ENCODE results near the gene SEPTIN14. TPM values are rescaled to one million over a fixed set of nuclear protein-coding genes. Genes with fewer than 3 reads are reported as not detected.

The SEPTIN14 gene
- total and polyA plus RNA-seq, 2 of the 4 experiments (the other 2 are of a cell fraction), result not detected

GRCh38 chr7:55895021-55895420 is 32.5 kb upstream of the SEPTIN14 start:
- H3K23ac ChIP-seq (ENCODE audit: low read depth, low read length), result no peak overlapping the region
- no peak overlapping the region for H3K4ac ChIP-seq (ENCODE audit: low read depth, low read length)
- no peak overlapping the region for H3K18ac ChIP-seq (ENCODE audit: low read depth, low read length)
- H4K91ac ChIP-seq (ENCODE audit: insufficient read depth, low read depth, low read length), result no peak overlapping the region
- no peaks in the 10 kb centered on the region for H3K79me1 ChIP-seq (ENCODE audit: low read depth in 1 of 2, low read length in 2 of 2)
- ATAC-seq (ENCODE audit: low read depth), result no peak
- no peak overlapping the region for H4K5ac ChIP-seq (ENCODE audit: low read depth, low read length)
- ChIA-PET POLR2A (ENCODE audit: unreplicated experiment) (no interaction called here), CTCF (no interaction called here)
- no peak overlapping the region for H2BK15ac ChIP-seq (ENCODE audit: low read depth, low read length)
- H2BK5ac ChIP-seq (ENCODE audit: low read depth, low read length, poor library complexity, severe bottlenecking), result no peak overlapping the region
- dilution Hi-C loops (cut with HindIII; ENCODE audit: low sequenced_read_pairs, unreplicated experiment) (no loop called here), intact Hi-C loops (cut with micrococcal nuclease) (no loop called here), in situ Hi-C loops (cut with MboI; ENCODE audit: low sequenced_read_pairs) (no loop called here)
- BruUV-seq (replicated peaks), result no TSS peak
- H3K36me3 ChIP-seq (ENCODE audit: control insufficient read depth, insufficient read depth, low read length), result no peaks in the 10 kb centered on the region
- H2AK9ac ChIP-seq (replicated peaks; ENCODE audit: low read depth, low read length, poor library complexity), result no peak overlapping the region
- no peak overlapping the region for H3K56ac ChIP-seq (ENCODE audit: extremely low read depth, insufficient read depth, low read length)
- H3K9ac ChIP-seq (ENCODE audit: low read depth, low read length), result no peak overlapping the region
- H2AK5ac ChIP-seq (ENCODE audit: low read depth, low read length), result no peak overlapping the region
- no peak overlapping the region for H3K4me3 ChIP-seq (ENCODE audit: insufficient read depth, low read depth, low read length)
- no peaks in the 10 kb centered on the region for H3K4me1 ChIP-seq (ENCODE audit: control insufficient read depth, insufficient read depth, low read length)
- no peaks in the 10 kb centered on the region for H3K9me3 ChIP-seq (ENCODE audit: control insufficient read depth, insufficient read depth, low read length)
- no peak overlapping the region for H2BK20ac ChIP-seq (ENCODE audit: low read depth, low read length)
- no CpG with 5 or more reads among the region's 4 CpGs for WGBS, 2 experiments (ENCODE audit: extremely low coverage in 2 of 2, insufficient read length in 1 of 2)
- TF ChIP-seq NFE2L2 (IDR thresholded peaks at IDR 0.05; ENCODE audit: low read depth, low read length), result no peak
- no peak for TF ChIP-seq RAD21 (IDR thresholded peaks at IDR 0.05; ENCODE audit: low read length)
- TF ChIP-seq CEBPB (IDR thresholded peaks at IDR 0.05; ENCODE audit: low read depth, low read length), result no peak
- TF ChIP-seq MAFK (IDR thresholded peaks at IDR 0.05; ENCODE audit: low read depth, low read length), result no peak
- TF ChIP-seq FOS (IDR thresholded peaks at IDR 0.05; ENCODE audit: low read depth, low read length), result no peak
- TF ChIP-seq SMC3 (IDR thresholded peaks at IDR 0.05; ENCODE audit: low read depth, low read length), result no peak
- no peak for TF ChIP-seq BHLHE40 (IDR thresholded peaks at IDR 0.05; ENCODE audit: low read depth, low read length)
- no peak for TF ChIP-seq USF2 (IDR thresholded peaks at IDR 0.05; ENCODE audit: low read depth, low read length)
- TF ChIP-seq CTCF (conservative IDR thresholded peaks at IDR 0.05; ENCODE audit: low read depth, low read length), result no peak
- TF ChIP-seq ELK1 (IDR thresholded peaks at IDR 0.05; ENCODE audit: borderline replicate concordance, low read depth, low read length), result no peak
- TF ChIP-seq POLR2A (IDR thresholded peaks at IDR 0.05; ENCODE audit: low read depth, low read length), result no peak
- TF ChIP-seq MAZ (IDR thresholded peaks at IDR 0.05; ENCODE audit: borderline replicate concordance, low read depth, low read length), result no peak
- no peak for TF ChIP-seq MXI1 (IDR thresholded peaks at IDR 0.05; ENCODE audit: borderline replicate concordance, low read depth, low read length)
- no peak for TF ChIP-seq RFX5 (IDR thresholded peaks at IDR 0.05; ENCODE audit: low read depth, low read length)
- TF ChIP-seq CHD1 (IDR thresholded peaks at IDR 0.05; ENCODE audit: low read depth, low read length), result no peak
- no peak for TF ChIP-seq RCOR1 (IDR thresholded peaks at IDR 0.05; ENCODE audit: insufficient replicate concordance, low read length)
- H4K8ac ChIP-seq (ENCODE audit: low read depth in 2 of 2, low read length in 2 of 2), result no peak overlapping the region
- H3K4me2 ChIP-seq (ENCODE audit: low read depth, low read length), result no peak overlapping the region
- H3K27me3 ChIP-seq (ENCODE audit: control insufficient read depth, insufficient read depth, low read length), result no peaks in the 10 kb centered on the region
- H3K14ac ChIP-seq (replicated peaks; ENCODE audit: low read depth, low read length), result no peak overlapping the region
- H3K27ac ChIP-seq (ENCODE audit: insufficient read depth, low read length), result no peak overlapping the region
- no peak overlapping the region for H2AFZ ChIP-seq (replicated peaks; ENCODE audit: low read length, poor library complexity)
- H3K9me1 ChIP-seq (ENCODE audit: insufficient read depth, low read length), result no peaks in the 10 kb centered on the region
- no peak overlapping the region for H2BK120ac ChIP-seq (ENCODE audit: low read depth, low read length)
- no peak for DNase-seq
- no peaks in the 10 kb centered on the region for H4K20me1 ChIP-seq (ENCODE audit: insufficient read depth, low read length)
